Activated CD4-positive, alpha-beta T cell treated with anti-CD3 and anti-CD28 coated beads, Interleukin-2, amount 10 ng/mL, durations not matched to agents 24 days and 14 days (primary cell): ENCODE results near the gene EFNB2. TPM values are rescaled to one million over a fixed set of nuclear protein-coding genes. Genes with fewer than 3 reads are reported as not detected.
A peak's percentile ranks its signal among the peaks of the same experiment; 100 is the strongest.

Experiments used
- DNase-seq: peaks from one replicate; pipeline ENCODE4 v3.0.0; 2022
- H3K27ac Mint-ChIP-seq: one replicate; pipeline ENCODE4 v1.8.0; 2022; ENCODE audit warnings: mild to moderate bottlenecking, mixed read lengths
- H3K27me3 Mint-ChIP-seq: one replicate; pipeline ENCODE4 v1.8.0; 2022; ENCODE audit warnings: mixed read lengths
- H3K36me3 Mint-ChIP-seq: one replicate; pipeline ENCODE4 v1.8.0; 2022; ENCODE audit warnings: low read depth, mild to moderate bottlenecking, mixed read lengths
- H3K4me1 Mint-ChIP-seq: one replicate; pipeline ENCODE4 v1.8.0; 2021; ENCODE audit warnings: mixed read lengths
- H3K4me3 Mint-ChIP-seq: one replicate; pipeline ENCODE4 v1.8.0; 2022; ENCODE audit warnings: mild to moderate bottlenecking, moderate library complexity, mixed read lengths
- H3K9me3 Mint-ChIP-seq: one replicate; pipeline ENCODE4 v1.8.0; 2021; ENCODE audit warnings: mixed read lengths
- intact Hi-C: fragments of 100-400 bp; cut with micrococcal nuclease; formaldehyde crosslinking; loops from one replicate; pipeline ENCODE4 v1.15.1; 2023
- total RNA-seq: library from RNA; stranded (reverse); gene quantifications from 2 replicates; pipeline ENCODE4 v1.2.3, GENCODE V29; 2022

The EFNB2 gene
- 0.24 and 0.30 TPM in 2 replicates for total RNA-seq

- intact Hi-C loops: loop anchor here (1.0 to 10.0 kb wide), 7 partner anchors 25 to 1121 kb away; partner anchors contain the start of gene ARGLU1
- peaks cover 2% of the 10 kb centered on the region for H3K36me3 Mint-ChIP-seq
- H3K4me1 Mint-ChIP-seq: peaks cover 15% of the 10 kb centered on the region
- H3K9me3 Mint-ChIP-seq: no peaks in the 10 kb centered on the region
- DNase-seq: peak; percentile 97
- peak within 1 kb of the TSS; percentile 84 for H3K27ac Mint-ChIP-seq
- peaks cover 34% of the 10 kb centered on the region for H3K27me3 Mint-ChIP-seq
- peak within 1 kb of the TSS; percentile 82 for H3K4me3 Mint-ChIP-seq
These were observed at the start of gene EFNB2 for GRCh38 chr13:106535552-106536243. Gene EFNB2, minus strand, starts transcription at chr13:106535662. Its CDS starts 698 bp downstream, at chr13:106534964.

- no peak overlapping the region for H3K4me3 Mint-ChIP-seq
- H3K36me3 Mint-ChIP-seq: no peaks in the 10 kb centered on the region
- peaks cover 18% of the 10 kb centered on the region for H3K9me3 Mint-ChIP-seq
- H3K4me1 Mint-ChIP-seq: no peaks in the 10 kb centered on the region
- intact Hi-C loops: no loop called here
- H3K27ac Mint-ChIP-seq: no peak overlapping the region
- DNase-seq: no peak
- H3K27me3 Mint-ChIP-seq: no peaks in the 10 kb centered on the region
These were observed 45.8 kb upstream of the EFNB2 start for GRCh38 chr13:106581225-106581624.

- intact Hi-C loops: no loop called here
- Mint-ChIP-seq H3K4me1 (no peaks in the 10 kb centered on the region), H3K9me3 (peaks cover 13% of the 10 kb centered on the region), H3K36me3 (no peaks in the 10 kb centered on the region), H3K4me3 (no peak overlapping the region), H3K27me3 (no peaks in the 10 kb centered on the region), H3K27ac (no peak overlapping the region)
- no peak for DNase-seq
These were observed 40.4 kb upstream of the EFNB2 start for GRCh38 chr13:106575896-106576295.

GRCh38 chr13:106573868-106574267, 38.4 kb upstream of the EFNB2 start:
- Mint-ChIP-seq H3K9me3 (peaks cover 13% of the 10 kb centered on the region), H3K4me1 (peaks cover 4% of the 10 kb centered on the region), H3K27ac (no peak overlapping the region), H3K4me3 (no peak overlapping the region), H3K27me3 (no peaks in the 10 kb centered on the region), H3K36me3 (no peaks in the 10 kb centered on the region)
- no peak for DNase-seq
- intact Hi-C loops: no loop called here

GRCh38 chr13:106573284-106573846, 37.9 kb upstream of the EFNB2 start:
- intact Hi-C loops: no loop called here
- no peak overlapping the region for H3K4me3 Mint-ChIP-seq

GRCh38 chr13:106570299-106570852, 34.9 kb upstream of the EFNB2 start:
- H3K27me3 Mint-ChIP-seq: no peaks in the 10 kb centered on the region
- no peak overlapping the region for H3K27ac Mint-ChIP-seq
- H3K9me3 Mint-ChIP-seq: peaks cover 10% of the 10 kb centered on the region
- peak; percentile 76 for DNase-seq
- H3K36me3 Mint-ChIP-seq: peaks cover 7% of the 10 kb centered on the region
- peak overlapping the region; percentile 36 for H3K4me3 Mint-ChIP-seq
- peaks cover 25% of the 10 kb centered on the region for H3K4me1 Mint-ChIP-seq
- intact Hi-C loops: no loop called here

More at GRCh38 chr13:106573284-106573846, 37.9 kb upstream of the EFNB2 start:
- no peak for DNase-seq
- no peaks in the 10 kb centered on the region for H3K36me3 Mint-ChIP-seq
- H3K27ac Mint-ChIP-seq: no peak overlapping the region
- H3K27me3 Mint-ChIP-seq: no peaks in the 10 kb centered on the region
- H3K4me1 Mint-ChIP-seq: peaks cover 7% of the 10 kb centered on the region
- peaks cover 13% of the 10 kb centered on the region for H3K9me3 Mint-ChIP-seq

- Mint-ChIP-seq H3K36me3 (peaks cover 12% of the 10 kb centered on the region), H3K9me3 (peaks cover 7% of the 10 kb centered on the region), H3K27ac (no peak overlapping the region), H3K27me3 (no peaks in the 10 kb centered on the region), H3K4me3 (no peak overlapping the region), H3K4me1 (peaks cover 34% of the 10 kb centered on the region)
- intact Hi-C loops: loop anchor here (5.0 to 10.0 kb wide), 2 partner anchors 1435 to 1648 kb away; partner anchors contain the start of genes ABHD13 and LIG4
- DNase-seq: no peak
These were observed 34.0 kb upstream of the EFNB2 start for GRCh38 chr13:106569233-106570095.

GRCh38 chr13:106568299-106569003, 33.0 kb upstream of the EFNB2 start:
- Mint-ChIP-seq H3K4me3 (peak overlapping the region; percentile 97), H3K4me1 (peaks cover 43% of the 10 kb centered on the region), H3K27ac (peak overlapping the region; percentile 95), H3K27me3 (no peaks in the 10 kb centered on the region), H3K9me3 (peaks cover 2% of the 10 kb centered on the region), H3K36me3 (peaks cover 16% of the 10 kb centered on the region)
- DNase-seq: no peak
- intact Hi-C loops: loop anchor here (1.0 to 10.0 kb wide), 4 partner anchors 8 to 1649 kb away; partner anchors contain the start of genes ABHD13, EFNB2 and LIG4

- H3K27me3 Mint-ChIP-seq: no peaks in the 10 kb centered on the region
- no peaks in the 10 kb centered on the region for H3K9me3 Mint-ChIP-seq
- H3K36me3 Mint-ChIP-seq: peaks cover 17% of the 10 kb centered on the region
- peak; percentile 99 for DNase-seq
- intact Hi-C loops: loop anchor here (1.0 to 10.0 kb wide), 5 partner anchors 7 to 1650 kb away; partner anchors contain the start of genes ABHD13, EFNB2 and LIG4
- H3K4me1 Mint-ChIP-seq: peaks cover 46% of the 10 kb centered on the region
- H3K4me3 Mint-ChIP-seq: peak within 1 kb of the TSS; percentile 97
- peak within 1 kb of the TSS; percentile 95 for H3K27ac Mint-ChIP-seq
These were observed 32.2 kb upstream of the EFNB2 start, which contains the start of gene ARGLU1 for GRCh38 chr13:106567474-106568298. Gene ARGLU1, minus strand, starts transcription at chr13:106568137. Its CDS starts 218 bp downstream, at chr13:106567919.

GRCh38 chr13:106566641-106567473, 31.4 kb upstream of the EFNB2 start:
- peak overlapping the region; percentile 97 for H3K4me3 Mint-ChIP-seq
- peak overlapping the region; percentile 95 for H3K27ac Mint-ChIP-seq
- peak; percentile 83 for DNase-seq
- H3K4me1 Mint-ChIP-seq: peaks cover 52% of the 10 kb centered on the region
- intact Hi-C loops: loop anchor here (2.0 to 10.0 kb wide), 3 partner anchors 14 to 1650 kb away; partner anchors contain the start of genes ABHD13 and LIG4
- peaks cover 20% of the 10 kb centered on the region for H3K36me3 Mint-ChIP-seq
- no peaks in the 10 kb centered on the region for H3K9me3 Mint-ChIP-seq
- no peaks in the 10 kb centered on the region for H3K27me3 Mint-ChIP-seq

- DNase-seq: no peak
- Mint-ChIP-seq H3K27me3 (no peaks in the 10 kb centered on the region), H3K4me1 (peaks cover 63% of the 10 kb centered on the region), H3K9me3 (no peaks in the 10 kb centered on the region), H3K27ac (peak overlapping the region; percentile 65), H3K36me3 (peaks cover 20% of the 10 kb centered on the region), H3K4me3 (peak overlapping the region; percentile 97)
- intact Hi-C loops: loop anchor here (5.0 to 10.0 kb wide), 2 partner anchors 1430 to 1652 kb away; partner anchors contain the start of genes ABHD13 and LIG4
These were observed 29.8 kb upstream of the EFNB2 start for GRCh38 chr13:106565127-106565775.
